H1 (cell line): ENCODE data around the gene ZACN. TPM values are rescaled to one million over a fixed set of nuclear protein-coding genes. Genes with fewer than 3 reads are reported as not detected.

Experiments
- HDAC6 ChIP-seq: IDR thresholded peaks from one replicate; pipeline ENCODE4 v1.7.1; 2012; ENCODE audit warnings: low read depth, mild to moderate bottlenecking, inconsistent platforms, low read length, moderate library complexity
- RXRA ChIP-seq: IDR thresholded peaks from 2 replicates; pipeline ENCODE4 v1.6.1; 2011; ENCODE audit warnings: low read depth, mild to moderate bottlenecking, low read length, moderate library complexity; ENCODE audit not compliant: insufficient read depth
- SRF ChIP-seq: IDR thresholded peaks from 2 replicates; pipeline ENCODE4 v1.6.1; 2011; ENCODE audit warnings: mild to moderate bottlenecking, low read depth, low read length, moderate library complexity
- polyA plus RNA-seq, 7 experiments: library from polyadenylated mRNA; depleted of rRNA in 3 of 7; stranded (reverse) in 5 of 7; unstranded in 2 of 7; fragments of >200 nt in 5 of 7; fragments of 200-250 nt in 2 of 7; gene quantifications; 1 replicate in 5 of 7; 2 replicates in 1 of 7; 4 replicates in 1 of 7; pipeline versions ENCODE4 v1.2.1 to v1.2.3, GENCODE V29; 2011 to 2013; ENCODE audit warnings: missing spikeins in 2 of 7, mixed read lengths in 2 of 7
- total RNA-seq: library from RNA; stranded (reverse); fragmentation: NEBNext Ultra II Directional; extraction: Animal tissue kit (Norgen Biotek cat#: 25700); gene quantifications from 2 replicates; pipeline ENCODE4 v1.2.1, GENCODE V29; 2021
- TF ChIP-seq, protein P1 (sequence below): fragments of 300-600 bp; sonication (generic); IDR thresholded peaks from 2 replicates; pipeline ENCODE4 v1.7.1; 2012; ENCODE audit warnings: low read length, moderate library complexity, mild to moderate bottlenecking, inconsistent platforms; ENCODE audit not compliant: insufficient replicate concordance

Gene ZACN
- total and polyA plus RNA-seq, 2 of the 8 experiments (the other 6 are each of a cell fraction or from before 2014, with no cell fraction given): 0.26 TPM; not detected in 1

DNA sequence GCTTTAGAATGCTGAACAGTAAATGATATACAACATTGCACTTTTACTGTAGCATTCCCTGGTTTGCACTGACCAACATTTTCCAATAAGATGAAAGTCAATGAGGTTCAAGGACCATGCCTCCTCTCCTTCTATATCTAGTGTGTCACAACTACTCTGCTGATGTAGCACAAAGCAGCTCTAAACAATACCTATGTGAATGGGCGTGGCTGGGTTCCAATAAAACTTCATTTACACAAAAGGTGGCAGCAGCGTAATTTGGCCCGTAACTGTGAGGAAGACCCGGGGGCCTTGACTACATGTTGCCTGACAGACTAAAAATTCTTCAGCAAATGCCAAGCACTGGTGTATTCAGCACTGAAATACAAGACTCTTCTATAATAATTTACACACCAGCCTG, 13.2 kb upstream of the ZACN start (continued):
- TF ChIP-seq, protein P1, sequence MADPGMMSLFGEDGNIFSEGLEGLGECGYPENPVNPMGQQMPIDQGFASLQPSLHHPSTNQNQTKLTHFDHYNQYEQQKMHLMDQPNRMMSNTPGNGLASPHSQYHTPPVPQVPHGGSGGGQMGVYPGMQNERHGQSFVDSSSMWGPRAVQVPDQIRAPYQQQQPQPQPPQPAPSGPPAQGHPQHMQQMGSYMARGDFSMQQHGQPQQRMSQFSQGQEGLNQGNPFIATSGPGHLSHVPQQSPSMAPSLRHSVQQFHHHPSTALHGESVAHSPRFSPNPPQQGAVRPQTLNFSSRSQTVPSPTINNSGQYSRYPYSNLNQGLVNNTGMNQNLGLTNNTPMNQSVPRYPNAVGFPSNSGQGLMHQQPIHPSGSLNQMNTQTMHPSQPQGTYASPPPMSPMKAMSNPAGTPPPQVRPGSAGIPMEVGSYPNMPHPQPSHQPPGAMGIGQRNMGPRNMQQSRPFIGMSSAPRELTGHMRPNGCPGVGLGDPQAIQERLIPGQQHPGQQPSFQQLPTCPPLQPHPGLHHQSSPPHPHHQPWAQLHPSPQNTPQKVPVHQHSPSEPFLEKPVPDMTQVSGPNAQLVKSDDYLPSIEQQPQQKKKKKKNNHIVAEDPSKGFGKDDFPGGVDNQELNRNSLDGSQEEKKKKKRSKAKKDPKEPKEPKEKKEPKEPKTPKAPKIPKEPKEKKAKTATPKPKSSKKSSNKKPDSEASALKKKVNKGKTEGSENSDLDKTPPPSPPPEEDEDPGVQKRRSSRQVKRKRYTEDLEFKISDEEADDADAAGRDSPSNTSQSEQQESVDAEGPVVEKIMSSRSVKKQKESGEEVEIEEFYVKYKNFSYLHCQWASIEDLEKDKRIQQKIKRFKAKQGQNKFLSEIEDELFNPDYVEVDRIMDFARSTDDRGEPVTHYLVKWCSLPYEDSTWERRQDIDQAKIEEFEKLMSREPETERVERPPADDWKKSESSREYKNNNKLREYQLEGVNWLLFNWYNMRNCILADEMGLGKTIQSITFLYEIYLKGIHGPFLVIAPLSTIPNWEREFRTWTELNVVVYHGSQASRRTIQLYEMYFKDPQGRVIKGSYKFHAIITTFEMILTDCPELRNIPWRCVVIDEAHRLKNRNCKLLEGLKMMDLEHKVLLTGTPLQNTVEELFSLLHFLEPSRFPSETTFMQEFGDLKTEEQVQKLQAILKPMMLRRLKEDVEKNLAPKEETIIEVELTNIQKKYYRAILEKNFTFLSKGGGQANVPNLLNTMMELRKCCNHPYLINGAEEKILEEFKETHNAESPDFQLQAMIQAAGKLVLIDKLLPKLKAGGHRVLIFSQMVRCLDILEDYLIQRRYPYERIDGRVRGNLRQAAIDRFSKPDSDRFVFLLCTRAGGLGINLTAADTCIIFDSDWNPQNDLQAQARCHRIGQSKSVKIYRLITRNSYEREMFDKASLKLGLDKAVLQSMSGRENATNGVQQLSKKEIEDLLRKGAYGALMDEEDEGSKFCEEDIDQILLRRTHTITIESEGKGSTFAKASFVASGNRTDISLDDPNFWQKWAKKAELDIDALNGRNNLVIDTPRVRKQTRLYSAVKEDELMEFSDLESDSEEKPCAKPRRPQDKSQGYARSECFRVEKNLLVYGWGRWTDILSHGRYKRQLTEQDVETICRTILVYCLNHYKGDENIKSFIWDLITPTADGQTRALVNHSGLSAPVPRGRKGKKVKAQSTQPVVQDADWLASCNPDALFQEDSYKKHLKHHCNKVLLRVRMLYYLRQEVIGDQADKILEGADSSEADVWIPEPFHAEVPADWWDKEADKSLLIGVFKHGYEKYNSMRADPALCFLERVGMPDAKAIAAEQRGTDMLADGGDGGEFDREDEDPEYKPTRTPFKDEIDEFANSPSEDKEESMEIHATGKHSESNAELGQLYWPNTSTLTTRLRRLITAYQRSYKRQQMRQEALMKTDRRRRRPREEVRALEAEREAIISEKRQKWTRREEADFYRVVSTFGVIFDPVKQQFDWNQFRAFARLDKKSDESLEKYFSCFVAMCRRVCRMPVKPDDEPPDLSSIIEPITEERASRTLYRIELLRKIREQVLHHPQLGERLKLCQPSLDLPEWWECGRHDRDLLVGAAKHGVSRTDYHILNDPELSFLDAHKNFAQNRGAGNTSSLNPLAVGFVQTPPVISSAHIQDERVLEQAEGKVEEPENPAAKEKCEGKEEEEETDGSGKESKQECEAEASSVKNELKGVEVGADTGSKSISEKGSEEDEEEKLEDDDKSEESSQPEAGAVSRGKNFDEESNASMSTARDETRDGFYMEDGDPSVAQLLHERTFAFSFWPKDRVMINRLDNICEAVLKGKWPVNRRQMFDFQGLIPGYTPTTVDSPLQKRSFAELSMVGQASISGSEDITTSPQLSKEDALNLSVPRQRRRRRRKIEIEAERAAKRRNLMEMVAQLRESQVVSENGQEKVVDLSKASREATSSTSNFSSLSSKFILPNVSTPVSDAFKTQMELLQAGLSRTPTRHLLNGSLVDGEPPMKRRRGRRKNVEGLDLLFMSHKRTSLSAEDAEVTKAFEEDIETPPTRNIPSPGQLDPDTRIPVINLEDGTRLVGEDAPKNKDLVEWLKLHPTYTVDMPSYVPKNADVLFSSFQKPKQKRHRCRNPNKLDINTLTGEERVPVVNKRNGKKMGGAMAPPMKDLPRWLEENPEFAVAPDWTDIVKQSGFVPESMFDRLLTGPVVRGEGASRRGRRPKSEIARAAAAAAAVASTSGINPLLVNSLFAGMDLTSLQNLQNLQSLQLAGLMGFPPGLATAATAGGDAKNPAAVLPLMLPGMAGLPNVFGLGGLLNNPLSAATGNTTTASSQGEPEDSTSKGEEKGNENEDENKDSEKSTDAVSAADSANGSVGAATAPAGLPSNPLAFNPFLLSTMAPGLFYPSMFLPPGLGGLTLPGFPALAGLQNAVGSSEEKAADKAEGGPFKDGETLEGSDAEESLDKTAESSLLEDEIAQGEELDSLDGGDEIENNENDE: no peak
- TF ChIP-seq RXRA (no peak), SRF (no peak), HDAC6 (no peak)
